Measurements from ENCODE around the gene STX1B.
A peak's percentile ranks its signal among the peaks of the same experiment; 100 is the strongest.
"Not testable (repeated sequence)": the region's sequence is repeated elsewhere in the genome, so short reads cannot be mapped to it uniquely, and the experiment has no call there.

Gene STX1B

GRCh38 chr16:31010585-31011325 is at the start of gene STX1B:
Gene STX1B, minus strand, starts transcription at chr16:31010638. Its CDS starts 242 bp downstream, at chr16:31010396.
- peak; percentile 65 for DNase-seq

- DNase-seq: no peak
Measured at GRCh38 chr16:31055613-31056012, 45.2 kb upstream of the STX1B start.

- DNase-seq: no peak
Measured at GRCh38 chr16:31052114-31052513, 41.7 kb upstream of the STX1B start.

GRCh38 chr16:31050280-31051030 is 40.0 kb upstream of the STX1B start:
- DNase-seq: no peak

GRCh38 chr16:31043898-31044481 is 33.6 kb upstream of the STX1B start:
- no peak for DNase-seq

- no peak for DNase-seq
Measured at GRCh38 chr16:31043352-31043751, 32.9 kb upstream of the STX1B start.

- DNase-seq: no peak
Measured at GRCh38 chr16:31042866-31043265, 32.4 kb upstream of the STX1B start.

- DNase-seq: no peak
Measured at GRCh38 chr16:31038993-31039392, 28.6 kb upstream of the STX1B start.

- no peak for DNase-seq
Measured at GRCh38 chr16:31036691-31037090, 26.3 kb upstream of the STX1B start.

- peak; percentile 72 for DNase-seq
Measured at GRCh38 chr16:31033709-31034492, 23.5 kb upstream of the STX1B start.

- peak; percentile 91 for DNase-seq
Measured at GRCh38 chr16:31032736-31033708, 22.6 kb upstream of the STX1B start, which contains the start of gene STX4. Gene STX4, plus strand, starts transcription at chr16:31033558. Its CDS starts 248 bp downstream, at chr16:31033806.

- no peak for DNase-seq
Measured at GRCh38 chr16:31031276-31031675, 20.8 kb upstream of the STX1B start.

- DNase-seq: no peak
Measured at GRCh38 chr16:31029272-31029671, 18.8 kb upstream of the STX1B start.

- DNase-seq: no peak
Measured at GRCh38 chr16:31025339-31025738, 14.9 kb upstream of the STX1B start.

- DNase-seq: no peak
Measured at GRCh38 chr16:31023627-31024226, 13.3 kb upstream of the STX1B start.

- DNase-seq: no peak
Measured at GRCh38 chr16:31023252-31023602, 12.8 kb upstream of the STX1B start.

GRCh38 chr16:31022544-31023251 is 12.3 kb upstream of the STX1B start:
- DNase-seq: no peak

GRCh38 chr16:31020536-31020935 is 10.1 kb upstream of the STX1B start:
- DNase-seq: no peak

GRCh38 chr16:31017756-31018155 is 7.3 kb upstream of the STX1B start:
- not testable (repeated sequence) for DNase-seq

- no peak for DNase-seq
Measured at GRCh38 chr16:31016018-31016417, 5.6 kb upstream of the STX1B start.

- DNase-seq: not testable (repeated sequence)
Measured at GRCh38 chr16:31013292-31013691, 2.9 kb upstream of the STX1B start.
